Measurements from ENCODE around the gene MGAT3.

Gene MGAT3

GRCh38 chr22:39474351-39475111 is 17.7 kb downstream of the MGAT3 start:
- DNase-seq (ENCODE audit: low spot score): no peak
- in situ Hi-C loops (cut with MboI; ENCODE audit: low sequenced_read_pairs, unreplicated experiment): no loop called here
- TF ChIP-seq CTCF (IDR thresholded peaks at IDR 0.05; ENCODE audit: borderline replicate concordance, control extremely low read depth, extremely low read depth, insufficient read depth, missing control alignments): no peak

DNA sequence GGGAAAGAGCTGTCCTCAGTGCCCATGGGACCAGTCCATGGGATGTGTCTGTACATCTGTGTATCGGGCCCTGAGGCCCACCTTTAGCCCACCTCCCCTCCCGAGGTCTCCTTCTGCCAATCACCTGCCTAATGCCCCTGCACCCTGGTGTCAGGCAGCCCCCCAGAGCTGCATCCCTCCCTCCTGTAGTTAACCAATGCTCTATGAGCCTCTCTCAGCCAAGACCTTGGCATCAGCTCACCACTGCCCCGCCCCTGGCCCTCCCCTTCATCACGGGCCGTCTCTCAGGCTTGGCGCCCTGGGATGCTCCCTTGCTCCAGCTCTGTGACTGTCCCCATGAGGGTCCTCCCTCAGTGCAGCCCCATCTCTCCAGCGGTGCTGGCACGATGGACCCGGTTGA is 18.5 kb downstream of the MGAT3 start:
- no peak for DNase-seq (ENCODE audit: low spot score)
- in situ Hi-C loops (cut with MboI; ENCODE audit: low sequenced_read_pairs, unreplicated experiment): no loop called here

DNA sequence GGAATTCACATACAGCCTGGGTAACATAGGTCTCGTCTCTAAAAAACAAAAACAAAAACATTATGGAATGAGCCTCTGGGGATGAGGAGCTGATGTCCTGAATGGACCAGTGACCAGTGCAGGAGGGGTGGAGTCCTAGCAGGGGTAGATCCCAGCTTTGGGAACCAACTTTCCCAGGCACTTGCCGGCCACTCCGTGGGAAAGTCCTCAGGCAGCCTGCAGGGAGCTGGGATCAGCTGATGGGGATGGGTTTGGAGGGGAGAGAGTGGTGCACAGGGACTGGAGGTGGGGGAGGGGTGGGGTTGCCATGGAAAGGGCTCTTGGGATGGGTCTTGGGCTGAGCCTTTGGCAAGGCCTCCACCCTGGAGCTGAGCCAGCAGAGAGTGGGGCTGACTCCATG is 19.1 kb downstream of the MGAT3 start:
- TF ChIP-seq CTCF (IDR thresholded peaks at IDR 0.05; ENCODE audit: borderline replicate concordance, control extremely low read depth, extremely low read depth, insufficient read depth, missing control alignments): no peak
- in situ Hi-C loops (cut with MboI; ENCODE audit: low sequenced_read_pairs, unreplicated experiment): no loop called here
- DNase-seq (ENCODE audit: low spot score): no peak

More for the DNA sequence above, 18.5 kb downstream of the MGAT3 start:
- no peak for TF ChIP-seq CTCF (IDR thresholded peaks at IDR 0.05; ENCODE audit: borderline replicate concordance, control extremely low read depth, extremely low read depth, insufficient read depth, missing control alignments)

DNA sequence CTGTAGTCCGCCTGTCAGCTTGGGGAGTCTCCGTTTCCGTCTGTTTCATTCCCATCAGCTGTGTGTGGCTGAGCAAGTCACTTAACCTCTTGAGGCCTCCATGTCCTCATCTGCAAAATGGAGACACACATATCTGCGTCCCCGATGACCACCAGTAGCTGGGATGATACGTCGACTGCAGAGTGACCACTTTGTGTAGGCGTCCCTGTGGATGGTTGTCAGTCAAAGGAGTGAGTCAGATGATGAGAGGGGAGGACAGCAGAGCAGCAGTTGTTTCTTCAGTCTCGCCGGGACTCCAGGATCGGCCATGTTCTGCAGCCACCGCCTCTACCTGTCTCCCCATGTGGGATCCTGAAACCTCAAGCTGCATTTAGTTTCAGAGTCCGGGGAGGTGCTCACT is 19.9 kb downstream of the MGAT3 start:
- in situ Hi-C loops (cut with MboI; ENCODE audit: low sequenced_read_pairs, unreplicated experiment): no loop called here
- DNase-seq (ENCODE audit: low spot score): no peak
- no peak for TF ChIP-seq CTCF (IDR thresholded peaks at IDR 0.05; ENCODE audit: borderline replicate concordance, control extremely low read depth, extremely low read depth, insufficient read depth, missing control alignments)

- TF ChIP-seq CTCF (IDR thresholded peaks at IDR 0.05; ENCODE audit: borderline replicate concordance, control extremely low read depth, extremely low read depth, insufficient read depth, missing control alignments): no peak
- DNase-seq (ENCODE audit: low spot score): no peak
- in situ Hi-C loops (cut with MboI; ENCODE audit: low sequenced_read_pairs, unreplicated experiment): no loop called here
Observed at GRCh38 chr22:39477542-39477941, 20.7 kb downstream of the MGAT3 start.

DNA sequence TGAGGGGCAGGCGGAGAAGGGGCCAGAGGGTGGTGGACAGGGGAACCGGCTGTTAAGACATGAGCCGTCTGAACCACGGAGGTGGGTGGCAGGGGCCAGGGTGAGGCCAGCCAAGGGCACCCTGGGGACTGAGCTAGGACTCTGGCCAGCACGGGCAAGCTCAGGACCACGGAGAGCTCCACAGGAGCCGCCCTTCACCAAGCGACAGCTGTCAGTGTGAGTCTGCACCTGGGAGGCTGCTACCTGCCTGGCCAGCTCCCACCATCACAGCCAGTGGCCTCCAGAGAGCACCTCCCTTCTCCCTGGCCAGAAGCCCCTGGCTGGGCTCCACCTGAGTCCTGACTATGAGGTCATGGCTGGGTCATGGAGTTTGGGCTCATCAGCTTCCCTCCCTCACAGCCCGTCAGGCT is 21.6 kb downstream of the MGAT3 start:
- in situ Hi-C loops (cut with MboI; ENCODE audit: low sequenced_read_pairs, unreplicated experiment): no loop called here

More for the DNA sequence above, 21.6 kb downstream of the MGAT3 start:
- no peak for DNase-seq (ENCODE audit: low spot score)
- no peak for TF ChIP-seq CTCF (IDR thresholded peaks at IDR 0.05; ENCODE audit: borderline replicate concordance, control extremely low read depth, extremely low read depth, insufficient read depth, missing control alignments)

Data from GM13976 (cell line).